ENCODE results near the gene ERICH3. TPM values are rescaled to one million over a fixed set of nuclear protein-coding genes. Genes with fewer than 3 reads are reported as not detected.

The ERICH3 gene
- total RNA-seq, 1 experiment from 2014 or later, result not detected

DNA sequence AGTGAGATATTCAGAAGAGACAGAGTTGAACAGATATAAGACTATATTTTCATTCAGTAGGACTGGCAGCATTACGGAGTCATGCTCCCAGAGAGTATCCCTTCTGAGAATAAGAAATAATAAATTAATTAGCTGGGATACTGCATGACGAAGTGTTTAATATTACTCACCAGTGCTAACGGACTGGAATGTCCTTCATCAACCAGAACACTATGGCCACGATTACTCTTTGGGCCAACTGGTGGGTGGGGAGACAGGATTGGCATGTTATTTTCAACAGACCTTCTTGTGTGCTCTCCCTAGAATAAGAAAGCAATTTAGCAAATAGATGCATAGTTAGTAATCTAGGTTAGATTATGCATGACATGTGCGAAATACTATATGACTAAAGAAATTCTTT is 32.4 kb downstream of the ERICH3 start:
- Mint-ChIP-seq H3K27ac (no peak overlapping the region), H3K36me3 (ENCODE audit: insufficient read depth in 1 of 3, low read depth in 3 of 3) (no peaks in the 10 kb centered on the region)
- no peak overlapping the region for H2BK20ac ChIP-seq (ENCODE audit: low read depth, low read length, poor library complexity, severe bottlenecking)

More for the DNA sequence above, 32.4 kb downstream of the ERICH3 start:
- no peak overlapping the region for H3K56ac ChIP-seq (ENCODE audit: insufficient read length, low read depth, low read length)
- H3K18ac ChIP-seq (ENCODE audit: insufficient read length, low read depth, low read length), result no peak overlapping the region
- H3K9me3 ChIP-seq (ENCODE audit: control insufficient read depth, low read depth, low read length), result no peaks in the 10 kb centered on the region
- no peak overlapping the region for H2BK5ac ChIP-seq (ENCODE audit: insufficient read length, low read length)
- H3K79me1 ChIP-seq (ENCODE audit: insufficient read depth, low read depth, low read length, poor library complexity, severe bottlenecking), result no peaks in the 10 kb centered on the region
- no peak overlapping the region for H3K4me2 ChIP-seq (ENCODE audit: insufficient read depth, insufficient read length, low read length)
- Mint-ChIP-seq H3K4me1 (peaks cover 13 to 26% of the 10 kb centered on the region in 2 experiments), H3K27me3 (ENCODE audit: low read depth) (no peaks in the 10 kb centered on the region), H3K4me3 (no peak overlapping the region), H3K9me3 (no peaks in the 10 kb centered on the region)
- no peaks in the 10 kb centered on the region for H3K27me3 ChIP-seq (ENCODE audit: insufficient read depth, low read length)
- no peak overlapping the region for H2BK120ac ChIP-seq (ENCODE audit: low read depth, low read length, poor library complexity, severe bottlenecking)
- H3T11ph ChIP-seq (ENCODE audit: low read length), result no peak overlapping the region
- no peak overlapping the region for H3K4ac ChIP-seq (ENCODE audit: low read depth, low read length)
- H2BK12ac ChIP-seq (ENCODE audit: insufficient read length, low read depth, low read length), result no peak overlapping the region
- H3K9ac ChIP-seq (ENCODE audit: extremely low read depth, insufficient read length, low read length), result no peak overlapping the region
- H4K20me1 ChIP-seq (ENCODE audit: control insufficient read depth, insufficient read depth, insufficient read length), result no peaks in the 10 kb centered on the region
- no peak for TF ChIP-seq CTCF (conservative IDR thresholded peaks at IDR 0.05)
- no peak overlapping the region for H2AFZ ChIP-seq (ENCODE audit: low read length)
- H4K91ac ChIP-seq (ENCODE audit: insufficient read length, low read depth, low read length), result no peak overlapping the region
- H3K79me2 ChIP-seq (ENCODE audit: insufficient read depth, low read length), result no peaks in the 10 kb centered on the region
- no peak overlapping the region for H2BK15ac ChIP-seq (ENCODE audit: low read depth, low read length)
- H3K14ac ChIP-seq (ENCODE audit: insufficient read depth, low read length), result no peak overlapping the region
- no peaks in the 10 kb centered on the region for H3K23me2 ChIP-seq (ENCODE audit: insufficient read length, low read depth, low read length, poor library complexity, severe bottlenecking)
- no peak overlapping the region for H3K27ac ChIP-seq (ENCODE audit: insufficient read length, low read depth, low read length)
- no CpG with 5 or more reads among the region's 5 CpGs for WGBS (ENCODE audit: extremely low coverage, insufficient read length, low lambda C conversion rate)
- H3K4me1 ChIP-seq (ENCODE audit: insufficient read depth, low read length), result no peaks in the 10 kb centered on the region
- H4K8ac ChIP-seq (replicated peaks; ENCODE audit: insufficient read length, low read depth, low read length), result no peak overlapping the region
- no peak overlapping the region for H2AK5ac ChIP-seq (ENCODE audit: insufficient read length, low read length)
- no peak overlapping the region for H3K23ac ChIP-seq (ENCODE audit: insufficient read length, low read depth, low read length)
- DNase-seq, result no peak
- no peak overlapping the region for H4K5ac ChIP-seq (ENCODE audit: insufficient read length, low read depth, low read length)

All from H9 (cell line).